ENCODE measurements around the gene TTC13.

Gene TTC13

GRCh38 chr1:230869500-230869899, 109.2 kb downstream of the TTC13 start:
- DNase-seq (ENCODE audit: low read depth, low spot score), result no peak

- no peak for DNase-seq (ENCODE audit: low read depth, low spot score)
These were observed 109.8 kb downstream of the TTC13 start for GRCh38 chr1:230868736-230869385.

- no peak for DNase-seq (ENCODE audit: low read depth, low spot score)
These were observed 110.5 kb downstream of the TTC13 start, which contains the start of gene C1orf198 for GRCh38 chr1:230867903-230868735. TSS of gene C1orf198 (minus strand) at chr1:230868521. CDS start at chr1:230868512, 9 bp downstream.

- DNase-seq (ENCODE audit: low read depth, low spot score), result no peak
These were observed 111.4 kb downstream of the TTC13 start for GRCh38 chr1:230867101-230867902.

- DNase-seq (ENCODE audit: low read depth, low spot score), result no peak
These were observed 112.2 kb downstream of the TTC13 start for GRCh38 chr1:230866171-230867070.

- no peak for DNase-seq (ENCODE audit: low read depth, low spot score)
These were observed 113.4 kb downstream of the TTC13 start for GRCh38 chr1:230865062-230865817.

GRCh38 chr1:230864441-230864840, 114.2 kb downstream of the TTC13 start:
- DNase-seq (ENCODE audit: low read depth, low spot score), result no peak

GRCh38 chr1:230863449-230863848, 115.2 kb downstream of the TTC13 start:
- DNase-seq (ENCODE audit: low read depth, low spot score), result no peak

GRCh38 chr1:230861970-230862595, 116.6 kb downstream of the TTC13 start:
- DNase-seq (ENCODE audit: low read depth, low spot score), result no peak

- no peak for DNase-seq (ENCODE audit: low read depth, low spot score)
These were observed 117.2 kb downstream of the TTC13 start for GRCh38 chr1:230861489-230861888.

- no peak for DNase-seq (ENCODE audit: low read depth, low spot score)
These were observed 117.9 kb downstream of the TTC13 start for GRCh38 chr1:230860617-230861384.

- no peak for DNase-seq (ENCODE audit: low read depth, low spot score)
These were observed 119.5 kb downstream of the TTC13 start for GRCh38 chr1:230858918-230859729.

- no peak for DNase-seq (ENCODE audit: low read depth, low spot score)
These were observed 120.3 kb downstream of the TTC13 start for GRCh38 chr1:230858236-230858820.

GRCh38 chr1:230857822-230858221, 120.8 kb downstream of the TTC13 start:
- DNase-seq (ENCODE audit: low read depth, low spot score), result no peak

GRCh38 chr1:230857077-230857476, 121.6 kb downstream of the TTC13 start:
- DNase-seq (ENCODE audit: low read depth, low spot score), result no peak

All from smooth muscle cell of the brain vasculature (primary cell).